H1 (cell line): ENCODE results near the gene SMARCD2.

Experiments used
- CHD1 ChIP-seq: IDR thresholded peaks from 2 replicates; pipeline ENCODE4 v1.6.1; 2012; ENCODE audit warnings: low read depth, low read length, improper control_type of control experiment
- EP300 ChIP-seq, 2 experiments: IDR thresholded peaks; 1 replicate in 1 of 2; 2 replicates in 1 of 2; pipeline ENCODE4 v1.6.1; 2011 to 2012; ENCODE audit warnings: low read depth in 2 of 2, low read length in 2 of 2, mild to moderate bottlenecking in 2 of 2, borderline replicate concordance in 1 of 2, inconsistent platforms in 1 of 2, moderate library complexity in 1 of 2
- HDAC2 ChIP-seq, 2 experiments: fragments of 300-600 bp in 1 of 2; sonication (generic) in 1 of 2; IDR thresholded peaks; 2 replicates each; pipeline ENCODE4 v1.6.1; 2011 to 2012; ENCODE audit warnings: low read depth in 2 of 2, low read length in 2 of 2, mild to moderate bottlenecking in 2 of 2, moderate library complexity in 2 of 2, borderline replicate concordance in 1 of 2, inconsistent platforms in 1 of 2
- KDM1A ChIP-seq: fragments of 200-600, 300-600 bp; sonication (generic); IDR thresholded peaks from 2 replicates; pipeline ENCODE4 v1.7.1; 2016; ENCODE audit warnings: mild to moderate bottlenecking, low read length, borderline replicate concordance
- KDM4A ChIP-seq: IDR thresholded peaks from one replicate; pipeline ENCODE4 v1.7.1; 2012; ENCODE audit warnings: low read depth, mild to moderate bottlenecking, moderate library complexity, low read length, inconsistent platforms; ENCODE audit not compliant: severe bottlenecking
- PHF8 ChIP-seq: fragments of 200-600 bp; sonication (generic); conservative IDR thresholded peaks from 2 replicates; pipeline ENCODE4 v1.7.1; 2012; ENCODE audit warnings: low read depth, mild to moderate bottlenecking, inconsistent platforms, low read length, moderate library complexity
- POLR2A ChIP-seq, 2 experiments: IDR thresholded peaks; 1 replicate in 1 of 2; 2 replicates in 1 of 2; pipeline ENCODE4 v1.6.1; 2011; ENCODE audit warnings: low read depth in 2 of 2, low read length in 2 of 2, mild to moderate bottlenecking in 2 of 2; ENCODE audit errors: control extremely low read depth in 1 of 2
- POLR2AphosphoS5 ChIP-seq: IDR thresholded peaks from 2 replicates; pipeline ENCODE4 v1.6.1; 2011; ENCODE audit warnings: low read depth, low read length
- SAP30 ChIP-seq: fragments of 300-600 bp; sonication (generic); IDR thresholded peaks from 2 replicates; pipeline ENCODE4 v1.7.1; 2012; ENCODE audit warnings: low read length, moderate library complexity, mild to moderate bottlenecking, inconsistent platforms; ENCODE audit not compliant: insufficient read depth, insufficient replicate concordance
- SP2 ChIP-seq: IDR thresholded peaks from 2 replicates; pipeline ENCODE4 v1.6.1; 2012; ENCODE audit warnings: mild to moderate bottlenecking, low read length, inconsistent platforms
- TAF1 ChIP-seq: IDR thresholded peaks from 2 replicates; pipeline ENCODE4 v1.6.1; 2011; ENCODE audit warnings: mild to moderate bottlenecking, low read depth, low read length
- TF ChIP-seq, protein P1 (sequence below), 3 experiments: IDR thresholded peaks; 1 replicate in 2 of 3; 2 replicates in 1 of 3; pipeline versions ENCODE4 v1.5.1 to v1.6.1; 2011; ENCODE audit warnings: low read length in 3 of 3, mild to moderate bottlenecking in 3 of 3, inconsistent platforms in 2 of 3, low read depth in 1 of 3, moderate library complexity in 1 of 3; ENCODE audit not compliant: insufficient read depth in 1 of 3; ENCODE audit errors: control extremely low read depth in 1 of 3
- TF ChIP-seq, protein P2 (sequence below): IDR thresholded peaks from 2 replicates; pipeline ENCODE4 v1.6.1; 2012; ENCODE audit warnings: low read length, inconsistent platforms

DNA sequence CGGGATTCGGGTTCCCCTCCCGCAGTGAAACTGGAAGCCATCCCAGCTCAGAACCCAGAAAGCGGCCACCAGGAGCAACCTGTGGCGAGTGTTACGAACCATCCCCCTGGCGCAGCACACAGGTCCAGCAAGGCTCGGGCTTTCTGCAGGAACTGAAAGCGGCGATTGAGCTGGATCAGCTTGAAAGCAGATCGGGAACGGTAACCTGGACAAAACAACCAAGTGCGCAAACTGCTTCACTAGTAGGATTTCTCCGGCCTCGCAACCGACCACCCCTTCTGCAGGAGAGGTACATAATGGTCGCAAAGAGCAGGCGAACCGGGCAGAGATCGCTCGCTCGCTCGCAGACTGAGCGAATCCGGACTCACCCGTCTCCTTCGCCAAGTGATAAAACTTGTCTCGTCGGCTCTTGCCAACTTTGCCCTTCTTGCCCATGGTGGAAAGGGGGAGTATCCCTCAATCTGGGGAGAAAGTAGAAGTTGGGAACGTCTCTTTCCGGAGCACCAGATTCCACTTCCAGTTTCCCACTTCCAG lies 15.9 kb downstream of the SMARCD2 start:
- TF ChIP-seq KDM1A: no peak
- no peak for TF ChIP-seq SP2
- TF ChIP-seq, protein P1, sequence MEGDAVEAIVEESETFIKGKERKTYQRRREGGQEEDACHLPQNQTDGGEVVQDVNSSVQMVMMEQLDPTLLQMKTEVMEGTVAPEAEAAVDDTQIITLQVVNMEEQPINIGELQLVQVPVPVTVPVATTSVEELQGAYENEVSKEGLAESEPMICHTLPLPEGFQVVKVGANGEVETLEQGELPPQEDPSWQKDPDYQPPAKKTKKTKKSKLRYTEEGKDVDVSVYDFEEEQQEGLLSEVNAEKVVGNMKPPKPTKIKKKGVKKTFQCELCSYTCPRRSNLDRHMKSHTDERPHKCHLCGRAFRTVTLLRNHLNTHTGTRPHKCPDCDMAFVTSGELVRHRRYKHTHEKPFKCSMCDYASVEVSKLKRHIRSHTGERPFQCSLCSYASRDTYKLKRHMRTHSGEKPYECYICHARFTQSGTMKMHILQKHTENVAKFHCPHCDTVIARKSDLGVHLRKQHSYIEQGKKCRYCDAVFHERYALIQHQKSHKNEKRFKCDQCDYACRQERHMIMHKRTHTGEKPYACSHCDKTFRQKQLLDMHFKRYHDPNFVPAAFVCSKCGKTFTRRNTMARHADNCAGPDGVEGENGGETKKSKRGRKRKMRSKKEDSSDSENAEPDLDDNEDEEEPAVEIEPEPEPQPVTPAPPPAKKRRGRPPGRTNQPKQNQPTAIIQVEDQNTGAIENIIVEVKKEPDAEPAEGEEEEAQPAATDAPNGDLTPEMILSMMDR (IDR thresholded peaks at IDR 0.05; ENCODE audit: control extremely low read depth in 1 of 3, insufficient read depth in 1 of 3, low read depth in 1 of 3, low read length in 3 of 3): no peak
- no peak; a peak in 1 of 3 replicates for TF ChIP-seq POLR2A (IDR thresholded peaks at IDR 0.05; ENCODE audit: control extremely low read depth in 1 of 2, low read depth in 2 of 2, low read length in 2 of 2)
- peak; percentile 63 for TF ChIP-seq SAP30
- peak; percentile 49 for TF ChIP-seq PHF8
- no peak for TF ChIP-seq POLR2AphosphoS5
- no peak for TF ChIP-seq TAF1
- TF ChIP-seq EP300 (IDR thresholded peaks at IDR 0.05; ENCODE audit: borderline replicate concordance in 1 of 2, low read depth in 2 of 2, low read length in 2 of 2): 0 out of 3 replicates have a peak, but pooled peaks of 1 of the 2 experiments have one; percentile 26
- TF ChIP-seq HDAC2 (IDR thresholded peaks at IDR 0.05; ENCODE audit: borderline replicate concordance in 1 of 2, low read depth in 2 of 2, low read length in 2 of 2): no peak
- TF ChIP-seq, protein P2, sequence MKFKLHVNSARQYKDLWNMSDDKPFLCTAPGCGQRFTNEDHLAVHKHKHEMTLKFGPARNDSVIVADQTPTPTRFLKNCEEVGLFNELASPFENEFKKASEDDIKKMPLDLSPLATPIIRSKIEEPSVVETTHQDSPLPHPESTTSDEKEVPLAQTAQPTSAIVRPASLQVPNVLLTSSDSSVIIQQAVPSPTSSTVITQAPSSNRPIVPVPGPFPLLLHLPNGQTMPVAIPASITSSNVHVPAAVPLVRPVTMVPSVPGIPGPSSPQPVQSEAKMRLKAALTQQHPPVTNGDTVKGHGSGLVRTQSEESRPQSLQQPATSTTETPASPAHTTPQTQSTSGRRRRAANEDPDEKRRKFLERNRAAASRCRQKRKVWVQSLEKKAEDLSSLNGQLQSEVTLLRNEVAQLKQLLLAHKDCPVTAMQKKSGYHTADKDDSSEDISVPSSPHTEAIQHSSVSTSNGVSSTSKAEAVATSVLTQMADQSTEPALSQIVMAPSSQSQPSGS: no peak
- TF ChIP-seq CHD1: no peak
- TF ChIP-seq KDM4A: no peak
